Coronary artery (tissue), 2 donors: ENCODE results near the gene CDC45.
"Not testable (repeated sequence)": the region's sequence is repeated elsewhere in the genome, so short reads cannot be mapped to it uniquely, and the experiment has no call there.

Experiments used
- DNase-seq: peaks from one replicate; pipeline ENCODE4 v3.0.0-alpha.2; 2017; ENCODE audit warnings: low spot score
- H3K27ac ChIP-seq, 2 donors: fragments of 200-600 bp; sonication (generic); one replicate each; pipeline ENCODE4 v1.5.1; 2016 to 2019
- H3K4me3 ChIP-seq: fragments of 200-600 bp; sonication (generic); 2 replicates; pipeline ENCODE4 v1.5.1; 2016; ENCODE audit warnings: mild to moderate bottlenecking, moderate library complexity
- TF ChIP-seq, protein P1 (sequence below): fragments of 200-600 bp; sonication (generic); IDR thresholded peaks from one replicate; pipeline ENCODE4 v1.5.1; 2019; ENCODE audit warnings: antibody characterized with exemption

The CDC45 gene

DNA sequence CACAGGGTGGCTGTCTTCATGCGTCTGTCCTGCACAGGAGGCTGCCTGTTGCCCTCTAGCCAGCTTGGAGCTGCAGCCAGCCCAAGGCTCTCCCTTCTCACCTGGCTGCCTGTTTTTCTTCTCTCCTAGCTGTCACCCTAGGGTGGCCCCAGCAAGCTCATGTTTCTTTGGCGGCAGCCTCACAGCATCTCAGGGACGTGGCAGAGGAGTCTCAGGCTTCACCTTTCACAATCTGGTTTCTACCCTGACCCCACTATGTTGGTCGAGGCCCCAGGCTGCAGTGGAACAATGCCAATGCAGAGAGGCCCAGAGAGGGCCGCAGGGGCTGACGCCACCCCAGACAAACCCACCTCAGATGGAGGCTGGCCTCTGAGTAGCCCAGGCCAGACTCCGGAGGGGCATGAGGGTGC is 47.0 kb downstream of the CDC45 start:
- Histone ChIP-seq H3K4me3 (no peak overlapping the region), H3K27ac (no peak overlapping the region)
- TF ChIP-seq, protein P1, sequence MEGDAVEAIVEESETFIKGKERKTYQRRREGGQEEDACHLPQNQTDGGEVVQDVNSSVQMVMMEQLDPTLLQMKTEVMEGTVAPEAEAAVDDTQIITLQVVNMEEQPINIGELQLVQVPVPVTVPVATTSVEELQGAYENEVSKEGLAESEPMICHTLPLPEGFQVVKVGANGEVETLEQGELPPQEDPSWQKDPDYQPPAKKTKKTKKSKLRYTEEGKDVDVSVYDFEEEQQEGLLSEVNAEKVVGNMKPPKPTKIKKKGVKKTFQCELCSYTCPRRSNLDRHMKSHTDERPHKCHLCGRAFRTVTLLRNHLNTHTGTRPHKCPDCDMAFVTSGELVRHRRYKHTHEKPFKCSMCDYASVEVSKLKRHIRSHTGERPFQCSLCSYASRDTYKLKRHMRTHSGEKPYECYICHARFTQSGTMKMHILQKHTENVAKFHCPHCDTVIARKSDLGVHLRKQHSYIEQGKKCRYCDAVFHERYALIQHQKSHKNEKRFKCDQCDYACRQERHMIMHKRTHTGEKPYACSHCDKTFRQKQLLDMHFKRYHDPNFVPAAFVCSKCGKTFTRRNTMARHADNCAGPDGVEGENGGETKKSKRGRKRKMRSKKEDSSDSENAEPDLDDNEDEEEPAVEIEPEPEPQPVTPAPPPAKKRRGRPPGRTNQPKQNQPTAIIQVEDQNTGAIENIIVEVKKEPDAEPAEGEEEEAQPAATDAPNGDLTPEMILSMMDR, result no peak
- DNase-seq, result no peak

DNA sequence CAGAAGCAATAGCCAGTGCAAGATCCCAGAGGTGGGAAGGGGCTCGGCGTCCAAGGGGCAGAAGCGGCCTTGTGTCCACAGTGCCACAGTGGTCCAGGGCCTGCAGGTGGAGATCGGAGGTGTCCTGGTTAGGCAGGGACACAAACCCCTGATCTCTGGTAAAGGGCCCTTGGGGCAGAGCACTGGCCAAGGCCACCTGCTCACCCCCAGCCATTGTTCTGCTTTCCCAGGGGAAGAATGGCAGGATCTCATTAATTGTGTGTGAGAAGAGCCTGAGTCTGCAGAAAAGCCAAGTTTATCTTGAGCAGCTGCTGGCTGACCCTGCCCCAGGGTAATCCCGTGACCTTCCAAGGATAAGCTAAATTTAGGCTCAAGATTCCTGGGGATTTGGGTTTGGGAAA is 47.6 kb downstream of the CDC45 start:
- no peak for DNase-seq
- Histone ChIP-seq H3K4me3 (no peak overlapping the region), H3K27ac (no peak overlapping the region)
- TF ChIP-seq, protein P1, result no peak

DNA sequence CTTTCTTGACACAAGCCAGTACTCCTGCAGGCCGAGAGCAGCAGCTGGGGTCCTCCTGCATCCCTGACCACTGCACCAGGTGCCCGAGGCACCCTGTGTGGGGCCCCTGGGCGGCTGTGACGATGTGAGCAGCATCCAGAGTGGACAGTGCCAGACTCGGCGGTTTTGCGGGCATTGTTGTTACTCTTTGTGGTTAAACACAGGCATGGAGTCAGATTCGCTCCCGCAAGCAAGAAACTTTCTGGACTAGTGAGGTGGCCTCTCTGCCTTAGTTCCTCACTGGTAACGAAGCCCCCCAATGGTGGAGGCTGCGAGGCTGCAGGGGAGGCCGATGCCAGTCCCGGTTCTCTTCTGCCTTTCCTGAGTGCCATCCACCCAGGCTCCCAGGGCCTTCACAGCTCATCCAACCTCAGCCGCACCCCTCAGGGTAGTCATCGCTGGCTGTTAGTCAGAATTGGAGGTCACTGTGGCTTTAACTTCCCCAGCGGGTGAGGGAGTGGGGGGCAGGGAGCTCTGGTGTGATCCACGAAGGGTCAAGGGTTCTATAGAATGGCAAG is 48.2 kb downstream of the CDC45 start:
- H3K27ac ChIP-seq, result no peak overlapping the region

DNA sequence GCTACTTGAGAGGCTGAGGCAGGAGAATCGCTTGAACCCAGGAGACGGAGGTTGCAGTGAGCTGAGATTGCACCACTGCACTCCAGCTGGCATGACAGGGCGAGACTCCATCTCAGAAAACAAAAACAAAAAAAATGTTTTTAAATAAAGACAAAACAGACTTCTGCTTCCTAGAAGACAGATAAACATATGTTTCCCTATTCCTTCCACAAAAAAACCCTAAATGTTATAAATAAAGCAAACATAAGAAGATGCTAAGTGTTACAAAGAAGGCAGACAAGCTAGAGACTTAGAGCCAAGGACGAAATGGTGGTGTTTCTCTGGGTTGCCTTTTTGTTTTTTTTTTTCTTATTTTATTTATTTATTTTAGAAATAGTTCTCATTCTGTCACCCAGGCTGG is 50.1 kb downstream of the CDC45 start:
- no peak overlapping the region for H3K4me3 ChIP-seq
- TF ChIP-seq, protein P1, result no peak
- no peak overlapping the region for H3K27ac ChIP-seq
- DNase-seq, result no peak

More for the DNA sequence above, 48.2 kb downstream of the CDC45 start:
- TF ChIP-seq, protein P1, result no peak
- H3K4me3 ChIP-seq, result no peak overlapping the region
- DNase-seq, result no peak

DNA sequence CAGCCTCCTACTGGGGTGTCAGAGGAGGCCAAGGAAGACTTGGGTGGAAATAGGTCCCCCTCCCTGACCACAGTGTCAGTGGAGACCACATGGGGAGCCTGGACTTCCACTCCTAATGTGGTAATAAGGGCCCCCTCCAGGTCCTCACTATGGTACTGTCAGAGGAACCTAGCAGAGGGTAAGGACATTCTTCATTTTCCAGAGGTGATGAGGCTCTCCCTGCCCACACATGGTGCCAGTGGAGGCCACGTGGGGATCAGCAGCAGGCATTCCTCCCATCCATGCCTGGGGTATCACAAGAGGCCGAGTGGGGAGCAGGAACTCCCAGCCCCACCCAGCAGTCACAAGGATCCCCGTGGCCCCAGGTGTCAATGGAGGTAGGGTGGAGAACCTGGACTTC is 51.0 kb downstream of the CDC45 start:
- no peak overlapping the region for H3K27ac ChIP-seq
- DNase-seq, result no peak
- TF ChIP-seq, protein P1, result no peak
- H3K4me3 ChIP-seq, result no peak overlapping the region

DNA sequence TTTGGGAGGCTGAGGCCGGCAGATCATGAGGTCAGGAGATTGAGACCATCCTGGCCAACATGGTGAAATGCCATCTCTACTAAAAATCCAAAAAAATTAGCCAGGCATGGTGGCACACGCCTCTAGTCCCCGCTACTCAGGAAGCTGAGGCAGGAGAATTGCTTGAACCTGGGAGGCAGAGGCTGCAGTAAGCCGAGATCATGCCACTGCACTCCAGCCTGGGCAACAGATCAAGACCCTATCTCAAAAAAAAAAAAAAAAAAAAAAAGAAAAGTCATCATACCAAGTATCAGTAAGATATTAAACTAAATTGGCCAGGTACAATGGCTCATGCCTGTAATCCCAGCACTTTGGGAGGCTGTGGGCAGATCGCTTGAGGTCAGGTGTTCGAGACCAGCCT is 51.6 kb downstream of the CDC45 start:
- not testable (repeated sequence) for H3K4me3 ChIP-seq, DNase-seq, H3K27ac ChIP-seq

DNA sequence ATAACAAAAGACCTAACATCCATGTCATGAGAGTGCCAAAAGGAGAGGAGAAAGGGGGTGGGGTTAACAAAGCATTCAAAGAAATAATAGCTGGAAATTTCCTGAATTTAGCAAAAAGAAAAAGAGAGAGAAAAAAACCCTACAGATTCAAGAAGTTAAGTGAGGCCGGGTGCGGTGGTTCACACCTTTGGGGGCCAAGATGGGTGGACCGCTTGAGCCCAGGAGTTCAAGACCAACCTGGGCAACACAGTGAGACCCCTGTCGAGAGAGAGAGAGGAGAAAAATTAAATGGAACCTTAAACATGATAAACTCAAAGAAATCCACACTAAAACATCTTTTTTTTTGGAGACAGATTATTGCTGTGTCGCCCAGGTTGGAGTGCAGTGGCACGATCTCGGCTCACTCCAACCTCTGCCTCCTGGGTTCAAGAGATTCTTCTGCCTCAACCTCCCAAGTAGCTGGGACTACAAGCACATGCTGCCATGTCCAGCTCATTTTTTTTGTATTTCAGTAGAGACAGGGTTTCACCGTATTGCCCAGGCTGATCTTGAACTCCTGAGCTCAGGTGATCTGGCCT is 53.4 kb downstream of the CDC45 start:
- H3K4me3 ChIP-seq, result no peak overlapping the region
- no peak overlapping the region for H3K27ac ChIP-seq
- TF ChIP-seq, protein P1, result no peak
- DNase-seq, result no peak
